Left kidney (tissue), 2 donors: ENCODE data around the gene VPS13D. TPM values are rescaled to one million over a fixed set of nuclear protein-coding genes. Genes with fewer than 3 reads are reported as not detected.
A peak's percentile ranks its signal among the peaks of the same experiment; 100 is the strongest.
"Not testable (repeated sequence)": the region's sequence is repeated elsewhere in the genome, so short reads cannot be mapped to it uniquely, and the experiment has no call there.

Experiments used
- DNase-seq: peaks from one replicate; pipeline ENCODE4 v3.0.0-alpha.2; 2013
- polyA plus RNA-seq: library from polyadenylated mRNA; unstranded; fragments of 120-200 nt; gene quantifications from one replicate; pipeline ENCODE4 v1.2.1, GENCODE V29; 2013; ENCODE audit not compliant: insufficient read length

Gene VPS13D
- polyA plus RNA-seq, 1 donor, result 37.2 TPM

DNA sequence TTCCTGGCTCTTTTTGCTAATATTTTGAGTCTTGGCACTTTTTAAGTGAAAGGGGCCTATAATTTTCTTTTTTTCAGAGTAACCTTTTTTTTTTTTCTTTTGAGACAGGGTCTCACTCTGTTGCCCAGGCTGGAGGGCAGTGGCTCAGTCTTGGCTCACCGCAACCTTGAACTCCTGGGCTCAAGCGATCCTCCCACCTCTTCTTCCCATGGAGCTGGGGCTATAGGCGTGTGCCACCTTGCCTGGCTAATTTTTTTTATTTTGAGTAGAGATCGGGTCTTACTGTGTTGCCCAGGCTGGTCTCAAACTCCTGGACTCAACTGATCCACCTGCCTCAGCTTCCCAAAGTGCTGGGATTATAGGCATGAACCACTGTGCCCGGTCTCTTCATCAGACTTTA, 285.4 kb downstream of the VPS13D start:
- DNase-seq, result no peak

DNA sequence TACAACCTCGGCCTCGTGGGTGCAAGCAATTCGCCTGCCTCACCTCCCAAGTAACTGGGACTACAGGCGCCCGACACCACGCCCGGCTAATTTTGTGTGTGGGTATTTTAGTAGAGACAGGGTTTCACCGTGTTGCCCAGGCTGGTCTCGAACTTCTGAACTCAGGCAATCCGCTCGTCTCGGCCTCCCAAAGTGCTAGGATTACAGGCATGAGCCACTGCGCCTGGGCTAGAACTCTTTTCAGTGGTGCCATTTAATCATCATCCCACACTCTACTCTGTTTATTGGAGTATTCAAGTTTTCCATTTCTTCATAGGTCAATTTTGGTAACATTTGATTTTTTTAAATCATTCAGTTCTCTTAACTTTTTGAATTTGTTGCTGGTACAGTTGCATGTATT, 286.9 kb downstream of the VPS13D start:
- no peak for DNase-seq

DNA sequence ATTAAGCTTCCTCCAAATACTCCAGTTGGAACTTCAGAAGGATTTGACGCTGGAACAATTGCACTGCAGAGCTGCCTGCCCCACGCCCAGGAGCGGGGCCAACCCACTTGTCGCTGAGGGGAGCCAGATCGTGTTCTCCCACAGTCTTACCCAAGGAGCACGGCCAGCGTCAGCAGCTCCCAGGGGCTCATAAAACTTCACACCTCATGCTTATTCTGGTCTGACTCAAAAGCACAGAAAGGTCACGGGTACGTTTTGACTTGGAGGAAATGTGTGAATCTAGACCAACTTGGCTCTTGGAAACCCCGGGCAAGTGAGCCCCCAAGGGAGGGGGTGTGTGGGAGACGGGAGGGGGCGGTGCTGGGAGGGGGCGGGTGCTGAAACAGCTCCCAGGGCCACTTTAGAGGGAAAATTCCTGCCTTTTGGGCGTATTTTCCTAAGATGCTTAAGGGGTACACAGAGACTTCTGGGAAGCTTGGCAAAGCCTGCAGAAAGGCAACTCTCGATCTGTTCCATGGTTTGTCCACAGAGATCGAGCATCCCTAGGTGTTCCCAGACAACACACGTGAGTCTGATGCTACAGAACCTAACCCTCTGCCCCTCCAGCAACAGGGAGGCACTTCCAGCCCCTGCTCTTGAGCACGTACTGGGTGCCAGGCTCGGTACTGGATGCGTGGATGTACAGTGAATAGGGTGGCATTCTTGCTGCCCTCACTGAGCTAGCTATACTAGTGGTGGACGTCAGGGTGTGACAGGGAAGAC, 289.3 kb downstream of the VPS13D start:
- DNase-seq, result peak; percentile 45

DNA sequence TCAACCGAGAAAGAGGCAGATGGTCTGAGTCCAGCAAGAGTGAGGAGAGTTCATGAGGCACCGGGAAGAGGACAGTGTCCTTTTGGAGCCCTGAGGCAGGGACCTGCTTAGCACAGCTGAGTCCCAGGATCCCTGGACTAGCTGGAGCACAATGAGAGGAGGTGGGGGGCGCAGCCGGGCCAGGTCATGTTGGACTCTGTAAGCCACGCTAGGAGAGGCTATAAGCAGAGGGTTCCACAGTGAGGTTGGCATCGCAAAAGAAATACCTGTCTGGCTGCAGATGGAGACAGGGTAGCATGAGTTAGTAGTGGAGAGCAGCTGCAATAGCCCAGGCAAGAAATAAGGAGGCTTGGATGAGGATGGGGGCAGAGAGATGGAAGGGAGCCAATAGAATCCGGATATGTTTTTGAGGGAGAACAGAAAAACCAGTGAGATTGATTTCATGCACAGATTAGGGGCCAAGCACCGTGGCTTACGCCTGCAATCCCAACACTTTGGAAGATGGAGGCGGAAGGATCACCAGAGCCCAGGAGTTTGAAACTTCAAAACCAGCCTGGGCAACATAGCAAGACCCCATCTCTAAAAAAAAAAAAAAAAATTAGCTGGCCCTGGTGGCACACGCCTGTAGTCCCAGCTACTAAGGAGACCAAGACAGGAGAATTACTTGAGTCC, 290.0 kb downstream of the VPS13D start:
- DNase-seq, result no peak

DNA sequence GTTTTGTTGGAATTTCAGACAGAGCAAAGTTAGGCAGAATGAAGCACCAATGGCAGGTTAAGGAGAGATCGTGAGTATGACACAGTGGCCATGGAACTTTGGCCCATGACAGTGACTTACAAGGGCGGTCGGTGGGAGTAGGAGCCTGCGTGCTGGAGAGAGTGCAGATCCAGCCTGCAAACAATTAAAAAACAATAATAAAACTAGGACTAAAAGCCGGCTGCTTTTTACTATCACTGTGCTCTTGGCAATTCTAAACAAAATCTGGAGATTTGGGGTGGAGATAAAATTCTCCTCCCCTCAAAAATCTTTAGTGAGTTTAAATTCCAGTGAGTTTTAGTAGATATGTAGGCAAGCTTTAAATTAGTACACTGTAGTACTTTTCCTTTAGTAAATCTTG, 291.3 kb downstream of the VPS13D start:
- no peak for DNase-seq

DNA sequence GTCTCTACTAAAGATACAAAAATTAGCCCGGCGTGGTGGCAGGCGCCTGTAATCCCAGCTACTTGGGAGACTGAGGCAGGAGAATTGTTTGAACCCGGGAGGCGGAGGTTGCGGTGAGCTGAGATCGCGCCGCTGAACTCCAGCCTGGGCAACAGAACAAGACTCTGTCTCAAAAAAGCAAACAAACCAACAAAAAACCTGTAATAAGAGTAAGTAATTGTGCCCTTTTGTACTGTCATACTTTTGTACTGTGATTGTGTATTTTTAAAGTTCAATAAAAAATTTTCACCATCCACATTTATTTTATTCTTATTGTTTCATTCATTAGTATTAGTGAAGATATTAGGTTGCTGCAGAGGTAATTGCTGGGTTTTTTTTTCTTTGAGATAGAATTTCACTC, 292.9 kb downstream of the VPS13D start:
- DNase-seq, result not testable (repeated sequence)

DNA sequence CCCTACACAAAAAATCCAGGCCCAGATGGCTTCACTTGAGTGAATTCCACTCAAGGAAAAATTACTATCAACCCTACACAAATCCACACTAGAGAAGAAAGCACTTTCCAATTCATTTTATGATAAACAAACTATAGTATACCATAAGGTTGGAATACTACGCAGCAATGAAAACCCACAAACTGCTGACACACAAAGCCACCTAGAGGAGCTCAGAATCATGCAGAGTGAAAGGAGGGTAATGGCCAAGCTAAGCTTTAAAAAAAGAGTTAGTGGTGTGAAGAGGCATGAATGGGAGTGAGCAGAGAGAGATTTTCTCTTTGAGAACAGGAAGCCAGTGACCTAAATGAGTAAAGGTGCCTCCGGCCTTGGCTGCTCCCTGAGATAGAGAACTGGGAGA, 294.4 kb downstream of the VPS13D start:
- DNase-seq, result no peak

DNA sequence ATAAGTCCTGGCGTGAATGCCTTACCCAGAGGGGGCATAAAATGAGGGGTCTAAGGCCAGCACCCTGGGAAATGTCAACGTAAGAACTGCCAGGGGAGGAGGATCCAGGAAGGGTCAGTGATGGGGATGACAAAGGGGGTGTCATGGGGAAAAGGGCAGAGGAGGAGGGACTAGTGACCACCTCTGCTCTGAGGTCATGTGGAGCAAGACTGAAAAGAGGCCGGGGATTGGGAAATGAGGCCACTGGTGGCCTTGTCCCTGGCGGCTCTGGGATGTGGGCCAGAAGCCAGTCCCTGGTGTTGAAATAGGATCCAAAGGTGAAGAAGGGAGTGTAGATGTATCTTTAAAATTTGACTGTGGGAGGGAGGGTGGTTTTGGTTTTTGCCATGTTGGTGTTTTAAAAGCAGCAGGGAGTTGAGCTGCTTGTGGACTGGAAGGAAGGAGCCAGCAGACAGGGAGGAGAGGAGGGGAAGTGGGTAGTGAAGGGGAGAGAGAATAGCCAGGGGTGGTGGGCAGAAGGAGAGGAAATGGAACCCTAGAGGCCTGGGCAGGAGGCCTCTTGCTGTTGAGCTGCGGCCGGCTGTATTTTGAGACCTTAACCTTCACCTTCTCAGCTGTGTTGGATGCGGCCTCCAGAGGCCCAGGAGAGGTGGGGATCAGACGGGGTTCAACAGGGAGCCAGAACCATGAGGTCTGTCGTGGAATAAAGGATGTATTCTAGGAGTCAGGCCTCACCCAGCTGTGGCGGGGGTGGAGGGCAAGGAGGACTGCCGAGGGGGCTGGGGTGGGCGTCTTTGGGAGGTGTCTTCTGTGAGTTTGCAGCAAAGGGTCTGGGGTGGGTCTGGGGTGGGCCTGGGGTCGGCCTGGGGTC, 295.7 kb downstream of the VPS13D start:
- no peak for DNase-seq

DNA sequence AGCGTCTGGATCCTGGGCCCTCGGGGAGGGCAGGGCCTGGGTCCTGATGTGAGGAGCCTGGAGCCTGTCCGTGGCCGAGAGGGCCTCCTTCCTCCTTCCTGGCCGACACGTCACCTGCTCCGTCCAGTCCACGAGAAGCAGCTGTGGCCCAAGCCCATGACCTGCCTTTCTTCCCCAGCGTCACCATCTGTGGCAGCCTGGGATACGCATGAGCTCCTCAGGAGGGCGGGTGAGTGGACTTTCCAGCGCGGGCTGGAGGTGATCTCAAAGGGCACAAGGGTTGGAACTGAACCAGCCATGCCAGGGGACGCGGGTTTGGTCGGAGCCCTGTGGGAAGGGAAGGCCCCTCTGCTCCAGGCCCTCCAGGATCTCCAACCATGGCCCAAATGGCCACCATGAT, 297.7 kb downstream of the VPS13D start:
- no peak for DNase-seq

DNA sequence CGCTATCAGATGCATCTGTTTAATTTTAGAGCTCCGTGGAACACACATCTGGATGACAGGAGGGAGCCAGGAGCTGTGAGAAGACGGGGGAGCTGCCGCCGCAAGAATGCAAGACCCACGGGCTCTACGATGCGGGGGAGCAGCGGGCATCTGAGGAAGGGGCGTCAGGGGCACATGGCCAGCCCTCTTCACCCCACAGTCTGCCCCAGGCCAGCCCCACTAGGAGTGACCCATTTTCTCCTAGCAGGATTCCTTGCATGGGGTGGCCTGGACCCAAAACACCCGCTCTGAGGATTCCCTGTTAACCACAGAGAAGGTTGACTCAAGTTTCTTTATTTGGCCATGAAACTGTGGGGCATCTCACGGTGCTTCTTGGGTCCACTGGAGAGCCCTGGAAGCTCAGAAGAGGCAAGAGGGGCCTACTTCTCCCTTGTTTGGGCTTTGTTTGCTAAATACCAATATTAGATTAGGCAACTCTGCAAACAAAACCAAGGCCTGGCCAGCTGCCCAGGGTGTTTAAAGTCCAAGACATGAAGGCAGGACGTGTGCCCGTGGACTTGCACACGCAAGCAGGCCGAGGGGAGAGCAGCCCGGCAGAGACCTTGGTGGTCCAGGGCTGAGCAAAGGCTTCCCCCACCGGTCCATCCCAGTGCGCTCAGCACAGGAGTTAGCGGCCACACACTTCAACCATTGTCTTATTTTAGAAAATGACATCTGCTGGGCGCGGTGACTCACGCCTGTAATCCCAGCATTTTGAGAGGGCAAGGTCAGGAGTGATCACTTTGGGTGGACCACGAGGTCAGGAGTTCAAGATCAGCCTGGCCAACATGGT, 298.4 kb downstream of the VPS13D start:
- no peak for DNase-seq

DNA sequence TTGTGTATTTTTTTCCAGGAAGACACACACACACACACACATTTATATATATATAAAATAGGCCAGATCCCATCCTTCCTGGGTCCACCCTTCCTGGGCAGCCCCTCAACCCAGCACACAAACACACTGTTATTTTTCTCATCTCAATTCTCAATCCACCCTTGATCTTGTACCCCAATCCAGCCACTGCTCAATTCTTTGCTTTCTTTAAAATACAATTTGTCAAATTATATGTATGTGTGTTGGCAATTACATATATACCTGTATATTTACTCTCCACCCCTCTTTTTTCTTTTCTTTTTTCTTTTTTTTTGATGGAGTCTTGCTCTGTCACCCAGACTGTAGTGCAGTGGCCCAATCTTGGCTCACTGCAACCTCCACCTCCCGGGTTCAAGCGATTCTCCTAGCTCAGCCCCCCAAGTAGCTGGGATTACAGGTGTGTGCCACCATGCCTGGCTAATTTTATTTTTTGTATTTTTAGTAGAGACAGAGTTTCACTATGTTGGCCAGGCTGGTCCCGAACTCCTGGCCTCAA, 299.9 kb downstream of the VPS13D start:
- DNase-seq, result no peak

DNA sequence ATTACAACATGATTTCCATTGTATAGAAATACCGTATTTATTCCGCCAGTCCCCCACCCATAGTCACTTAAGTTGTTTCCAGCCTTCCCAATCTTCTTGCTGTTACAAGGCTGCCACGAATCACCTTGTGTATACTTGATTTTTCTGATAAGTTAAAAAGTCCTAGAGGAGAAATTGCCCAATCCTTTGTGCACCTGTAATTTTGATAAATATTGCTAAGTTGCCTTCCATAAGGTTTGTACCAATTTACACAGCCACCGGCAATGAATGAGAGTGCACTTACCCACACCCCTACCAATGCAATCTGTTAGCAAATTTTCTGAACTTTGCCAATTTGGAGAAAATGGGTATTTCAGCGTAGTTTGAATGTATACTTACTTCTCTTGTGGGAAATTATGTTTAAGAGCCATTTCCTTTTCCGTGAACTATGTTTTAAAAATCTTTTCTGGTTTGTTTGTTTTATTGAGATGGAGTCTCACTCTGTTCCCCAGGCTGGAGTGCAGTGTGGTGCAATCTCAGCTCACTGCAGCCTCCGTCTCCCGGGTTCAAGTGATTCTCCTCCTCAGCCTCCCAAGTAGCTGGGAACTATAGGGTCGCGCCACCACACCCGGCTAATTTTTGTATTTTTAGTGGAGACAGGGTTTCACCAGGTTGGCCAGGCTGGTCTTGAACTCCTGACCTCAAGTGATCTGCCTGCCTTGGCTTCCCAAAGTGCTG, 300.8 kb downstream of the VPS13D start:
- DNase-seq, result no peak

DNA sequence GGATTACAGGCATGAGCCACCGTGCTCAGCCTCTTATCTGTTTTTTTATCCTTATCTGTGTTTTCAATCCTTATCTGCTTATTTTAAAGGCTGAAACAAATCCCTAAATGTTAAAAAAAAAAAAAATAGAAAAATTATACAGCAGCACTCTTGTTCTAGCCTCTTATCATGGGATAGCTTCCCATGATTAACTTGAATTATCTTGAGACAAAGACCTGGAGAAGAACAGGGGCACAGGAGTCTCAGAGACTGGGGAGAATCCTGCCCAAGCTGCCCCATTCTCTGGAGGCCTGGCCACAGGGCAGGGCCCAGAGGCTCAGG, 301.3 kb downstream of the VPS13D start:
- DNase-seq, result no peak

DNA sequence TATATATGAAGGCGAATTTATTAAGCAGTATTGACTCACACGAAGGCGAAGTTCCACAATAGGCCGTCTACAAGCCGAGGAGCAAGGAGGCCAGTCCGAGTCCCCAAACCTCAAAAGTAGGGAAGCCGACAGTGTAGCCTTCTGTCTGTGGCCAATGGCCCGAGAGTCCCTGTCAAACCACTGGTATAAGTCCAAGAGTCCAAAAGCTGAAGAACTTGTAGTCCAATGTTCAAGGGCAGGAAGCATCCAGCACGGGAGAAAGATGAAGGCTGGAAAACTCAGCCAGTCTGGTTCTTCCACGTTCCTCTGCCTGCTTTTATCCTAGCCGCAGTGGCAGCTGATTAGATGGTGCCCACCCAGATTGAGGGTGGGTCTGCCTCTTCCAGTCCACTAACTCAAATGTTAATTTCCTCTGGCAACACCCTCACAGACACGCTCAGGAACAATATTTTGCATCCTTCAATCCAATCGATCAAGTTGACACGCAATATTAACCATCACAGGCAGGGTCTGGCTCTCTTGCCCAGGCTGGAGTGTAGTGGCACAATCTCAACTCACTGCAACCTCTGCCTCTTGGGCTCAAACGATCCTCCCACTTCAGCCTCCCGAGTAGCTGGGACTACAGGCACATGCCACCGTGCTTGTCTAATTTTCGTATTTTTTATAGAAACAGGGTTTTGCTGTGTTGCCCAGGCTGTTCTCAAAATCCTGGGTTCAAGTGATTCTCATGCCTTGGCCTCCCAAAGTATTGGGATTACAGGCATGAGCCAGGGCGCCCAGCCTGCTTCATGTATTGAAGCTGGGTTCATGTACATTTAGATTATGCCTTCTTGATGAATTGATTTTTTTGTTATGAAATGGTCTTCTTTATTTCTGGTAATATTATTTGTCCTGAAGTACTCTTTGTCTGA, 302.8 kb downstream of the VPS13D start:
- no peak for DNase-seq

DNA sequence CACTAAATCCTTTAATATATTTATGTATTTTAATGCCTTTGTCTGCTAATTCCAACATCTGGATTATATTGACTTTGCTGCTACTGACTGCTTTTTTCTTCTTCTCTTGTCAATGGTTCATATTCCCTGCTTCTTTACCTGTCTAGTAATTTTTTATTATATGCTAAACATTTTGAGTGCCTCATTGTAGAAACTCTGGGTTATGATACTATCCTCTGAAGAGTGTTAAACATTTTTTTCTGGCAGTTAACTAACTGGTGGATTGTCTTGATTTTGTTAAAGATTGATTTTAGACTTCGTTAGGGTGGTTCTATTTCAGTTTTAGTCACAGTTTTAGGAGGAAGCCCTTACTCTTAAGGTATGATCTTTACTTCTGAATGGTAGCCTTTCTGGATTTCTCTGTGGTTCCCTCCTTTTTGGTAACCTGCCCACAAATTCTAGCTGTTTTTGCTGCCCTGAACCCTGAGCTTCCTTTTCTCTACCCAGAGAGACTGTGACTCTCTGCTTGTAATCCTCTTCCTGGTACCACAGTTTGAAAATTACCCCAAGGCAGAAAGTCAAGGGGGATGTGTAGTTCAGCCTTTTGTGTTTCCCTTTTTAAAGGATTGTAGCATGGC, 306.3 kb downstream of the VPS13D start:
- DNase-seq, result no peak

DNA sequence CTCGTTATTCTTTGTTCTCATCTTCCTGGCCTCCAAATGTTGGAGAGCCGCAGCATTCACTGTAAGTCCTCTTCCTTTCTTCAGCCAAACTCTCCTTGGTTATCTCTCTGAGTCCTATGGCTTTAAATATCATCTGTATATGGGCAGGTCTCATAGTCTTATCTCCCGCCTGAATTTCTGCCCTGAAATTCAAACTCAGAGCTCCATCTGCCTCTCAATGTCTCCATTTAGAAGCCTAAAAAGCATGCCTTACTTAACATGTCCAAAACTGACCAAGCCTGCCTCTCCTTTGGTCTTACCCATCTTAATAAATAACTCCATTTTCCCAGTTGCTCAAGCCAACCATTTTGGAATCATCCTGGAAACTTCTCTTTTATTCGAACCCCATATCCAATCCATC, 307.5 kb downstream of the VPS13D start:
- no peak for DNase-seq

DNA sequence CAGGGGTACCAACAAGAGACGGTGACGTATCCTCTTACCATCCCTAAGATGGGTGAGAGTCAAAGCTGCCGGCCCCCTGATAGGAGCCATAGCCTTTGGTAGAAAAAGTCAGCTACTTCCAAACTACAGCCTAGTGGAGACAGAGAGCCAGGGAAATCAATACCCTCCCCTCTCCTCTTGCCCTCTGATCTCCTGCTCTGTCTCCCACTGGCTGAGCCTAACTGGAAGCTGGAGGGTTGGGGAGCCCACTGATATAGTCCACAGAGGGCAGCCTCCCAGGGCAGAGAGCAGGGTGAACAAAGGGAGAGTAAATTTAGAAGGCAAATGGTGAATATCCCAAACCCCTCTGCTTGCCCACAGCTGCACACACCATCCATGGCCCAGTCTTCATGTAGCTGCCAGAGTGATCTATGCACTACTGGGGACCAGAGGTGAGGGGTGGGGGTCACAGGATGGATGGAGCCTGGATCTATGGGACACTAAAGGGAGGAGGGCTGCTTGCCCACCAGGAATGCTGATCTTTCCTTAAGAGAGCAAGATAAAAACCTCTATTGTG, 308.2 kb downstream of the VPS13D start:
- DNase-seq, result no peak

DNA sequence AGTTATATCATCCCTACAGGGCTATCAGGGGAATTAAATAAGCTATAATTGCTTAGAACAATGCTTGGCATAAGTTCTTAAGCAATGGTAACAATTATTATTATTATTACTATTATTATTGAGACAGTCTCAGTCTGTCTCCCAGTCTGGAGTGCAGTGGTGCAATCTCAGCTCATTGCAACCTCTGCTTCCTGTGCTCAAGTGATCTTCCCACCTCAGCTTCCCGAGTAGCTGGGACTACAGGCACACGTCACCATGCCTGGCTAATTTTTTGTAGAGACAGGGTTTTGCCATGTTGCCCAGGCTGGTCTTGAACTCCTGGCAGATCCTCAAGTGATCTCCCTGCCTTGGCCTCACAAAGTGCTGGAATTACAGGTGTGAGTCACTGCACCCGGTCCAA, 308.7 kb downstream of the VPS13D start:
- not testable (repeated sequence) for DNase-seq

DNA sequence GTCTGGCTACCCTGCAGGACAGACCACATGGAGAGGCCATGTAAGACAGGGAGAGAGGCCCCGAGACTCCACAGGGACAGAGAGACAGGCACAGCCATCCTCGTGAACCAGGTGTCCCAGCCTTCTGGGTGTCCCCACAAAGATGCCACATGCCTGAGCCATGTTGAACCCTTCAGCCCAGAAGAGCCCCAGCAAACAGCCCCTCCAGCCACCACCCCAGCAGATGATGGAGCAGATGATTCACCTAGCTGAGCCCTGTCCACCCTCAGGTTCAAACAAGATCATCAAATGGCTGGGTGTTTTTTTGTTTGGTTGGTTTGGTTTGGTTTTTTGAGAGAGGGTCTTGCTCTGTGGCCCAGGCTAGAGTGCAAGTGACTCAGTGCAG, 309.5 kb downstream of the VPS13D start:
- DNase-seq, result no peak
